ENCODE results near the gene NRXN3.

DNA sequence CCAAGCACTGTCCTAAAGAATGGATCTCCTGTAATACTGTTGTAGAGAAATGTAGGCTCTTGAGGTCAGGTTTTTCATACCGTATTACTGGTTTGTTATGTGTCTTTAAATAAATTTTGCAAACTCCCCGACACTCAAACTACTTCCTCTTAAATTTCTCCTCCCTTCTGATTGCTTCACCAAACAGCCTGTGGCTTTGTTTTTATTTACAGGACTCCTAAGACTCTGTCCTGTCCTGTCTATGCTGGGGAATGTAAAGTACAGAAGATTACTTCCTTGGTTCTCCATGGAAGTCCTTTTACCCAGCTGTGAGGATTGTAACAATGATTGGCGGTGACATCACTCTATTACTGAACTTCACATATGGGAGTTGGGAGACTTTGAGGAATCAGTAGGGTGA lies 1167.6 kb downstream of the NRXN3 start:
- no peak for TF ChIP-seq CTCF (conservative IDR thresholded peaks at IDR 0.05 in 1 of 2, IDR thresholded peaks at IDR 0.05 in 1 of 2; ENCODE audit: low read depth in 1 of 2, low read length in 2 of 2)
- TF ChIP-seq EZH2 (IDR thresholded peaks at IDR 0.05; ENCODE audit: low read length, missing control alignments) = no peak

Data from fibroblast of lung (primary cell).